H1 (cell line): Measurements from ENCODE around the gene MCC. TPM values are rescaled to one million over a fixed set of nuclear protein-coding genes. Genes with fewer than 3 reads are reported as not detected.

Source experiments
- CTCF ChIA-PET: fragments of 300-600 bp; sonication (Branson Sonifier 250); formaldehyde crosslinking; loops from one replicate; lab custom pipeline; 2021; ENCODE audit not compliant: partially characterized antibody; lab: Charles Lee
- POLR2A ChIA-PET: fragments of 300-600 bp; sonication (Branson Sonifier 250); formaldehyde crosslinking; loops from one replicate; lab custom pipeline; 2021; ENCODE audit warnings: inconsistent platforms; ENCODE audit not compliant: partially characterized antibody; lab: Charles Lee
- DNase-seq, 2 experiments: peaks; one replicate each; pipeline versions ENCODE4 v3.0.0 to v3.0.0-alpha.2; 2010 to 2022; ENCODE audit warnings: low spot score in 2 of 2, low read depth in 1 of 2, mixed read lengths in 1 of 2
- FAIRE-seq: peaks from 2 replicates; lab custom pipeline; 2011; peaks lifted over from hg19 to GRCh38; lab: Jason Lieb, UNC
- H2AFZ ChIP-seq: 2 replicates; pipeline ENCODE4 v1.8.1; 2012; ENCODE audit warnings: low read length, inconsistent platforms
- H2AK5ac ChIP-seq: 2 replicates; pipeline ENCODE4 v1.6.1; 2013; ENCODE audit warnings: low read depth, low read length
- H2BK120ac ChIP-seq: replicated peaks from 2 replicates; pipeline ENCODE3; 2013; ENCODE audit warnings: low read depth, low read length, inconsistent platforms
- H2BK12ac ChIP-seq: 2 replicates; pipeline ENCODE4 v1.6.1; 2013; ENCODE audit warnings: low read depth, low read length
- H2BK15ac ChIP-seq: 2 replicates; pipeline ENCODE4 v1.6.1; 2013; ENCODE audit warnings: low read length
- H2BK20ac ChIP-seq: 2 replicates; pipeline ENCODE4 v1.6.1; 2013; ENCODE audit warnings: low read length
- H2BK5ac ChIP-seq: 2 replicates; pipeline ENCODE4 v1.6.1; 2013; ENCODE audit warnings: low read depth, low read length
- H3K14ac ChIP-seq: 2 replicates; pipeline ENCODE4 v1.6.1; 2013; ENCODE audit warnings: inconsistent platforms; ENCODE audit not compliant: insufficient read length
- H3K18ac ChIP-seq: 2 replicates; pipeline ENCODE4 v1.6.1; 2013; ENCODE audit warnings: low read length; ENCODE audit errors: extremely low read depth
- H3K23ac ChIP-seq: 2 replicates; pipeline ENCODE4 v1.6.1; 2013; ENCODE audit warnings: inconsistent platforms; ENCODE audit not compliant: insufficient read length
- H3K23me2 ChIP-seq: 2 replicates; pipeline ENCODE4 v1.6.1; 2013; ENCODE audit warnings: low read depth, low read length
- H3K27ac ChIP-seq: 2 replicates; pipeline ENCODE4 v1.6.1; 2011; ENCODE audit warnings: low read depth, low read length, inconsistent platforms
- H3K27me3 ChIP-seq, 4 experiments: replicated peaks in 1 of 4; 1 replicate in 1 of 4; 2 replicates in 3 of 4; pipeline versions ENCODE4 v1.6.1 to v1.8.1; 2011 to 2013; ENCODE audit warnings: low read length in 3 of 4, mild to moderate bottlenecking in 3 of 4, inconsistent platforms in 2 of 4, mixed read lengths in 2 of 4, moderate library complexity in 1 of 4; ENCODE audit not compliant: control insufficient read depth in 3 of 4, insufficient read depth in 3 of 4; ENCODE audit errors: extremely low read depth in 1 of 4
- H3K36me3 ChIP-seq, 4 experiments: 2 replicates each; pipeline versions ENCODE4 v1.6.1 to v1.8.1; 2011 to 2013; ENCODE audit warnings: mild to moderate bottlenecking in 4 of 4, low read length in 3 of 4, moderate library complexity in 2 of 4, control low read depth in 1 of 4, inconsistent platforms in 1 of 4; ENCODE audit not compliant: insufficient read depth in 4 of 4, control insufficient read depth in 2 of 4
- H3K4ac ChIP-seq: replicated peaks from 2 replicates; pipeline ENCODE3; 2013; ENCODE audit warnings: low read length, low read depth, mixed read lengths, inconsistent platforms; ENCODE audit not compliant: insufficient read length
- H3K4me1 ChIP-seq, 4 experiments: replicated peaks in 1 of 4; 1 replicate in 1 of 4; 2 replicates in 3 of 4; pipeline versions ENCODE4 v1.6.1 to v1.8.1; 2011 to 2013; ENCODE audit warnings: low read length in 3 of 4, inconsistent platforms in 2 of 4, mixed read lengths in 1 of 4; ENCODE audit not compliant: insufficient read depth in 4 of 4, control insufficient read depth in 3 of 4
- H3K4me2 ChIP-seq, 2 experiments: 2 replicates each; pipeline versions ENCODE4 v1.6.1 to v1.8.1; 2011 to 2013; ENCODE audit warnings: low read depth in 2 of 2, low read length in 2 of 2, control low read depth in 1 of 2, inconsistent platforms in 1 of 2, mild to moderate bottlenecking in 1 of 2; ENCODE audit not compliant: insufficient read depth in 1 of 2
- H3K4me3 ChIP-seq, 4 experiments: fragments of 200-600, 300-600 bp in 1 of 4; sonication (generic), shearing (Covaris generic), sonication (Bioruptor Twin) in 1 of 4; 2 replicates each; pipeline versions ENCODE4 v1.5.1 to v1.8.1; 2011 to 2016; ENCODE audit warnings: low read length in 4 of 4, low read depth in 3 of 4, control low read depth in 2 of 4, inconsistent platforms in 2 of 4, mild to moderate bottlenecking in 2 of 4, mixed read lengths in 1 of 4, moderate library complexity in 1 of 4; ENCODE audit not compliant: insufficient read depth in 2 of 4; ENCODE audit errors: extremely low read depth in 1 of 4
- H3K56ac ChIP-seq: replicated peaks from 2 replicates; pipeline ENCODE3; 2013; ENCODE audit warnings: low read depth, mild to moderate bottlenecking, mixed read lengths, low read length, inconsistent platforms; ENCODE audit not compliant: insufficient read length
- H3K79me1 ChIP-seq: 2 replicates; pipeline ENCODE4 v1.6.1; 2013; ENCODE audit warnings: low read depth, low read length, control low read depth
- H3K79me2 ChIP-seq, 2 experiments: 2 replicates each; pipeline versions ENCODE4 v1.6.1 to v1.8.1; 2012 to 2013; ENCODE audit warnings: low read length in 2 of 2, mild to moderate bottlenecking in 2 of 2, inconsistent platforms in 1 of 2; ENCODE audit not compliant: insufficient read depth in 2 of 2, control insufficient read depth in 1 of 2
- H3K9ac ChIP-seq, 4 experiments: replicated peaks in 1 of 4; 1 replicate in 1 of 4; 2 replicates in 3 of 4; pipeline versions ENCODE4 v1.6.1 to v1.8.1; 2011 to 2013; ENCODE audit warnings: low read depth in 3 of 4, low read length in 3 of 4, control low read depth in 2 of 4, mild to moderate bottlenecking in 2 of 4, moderate library complexity in 2 of 4, inconsistent platforms in 1 of 4; ENCODE audit errors: extremely low read depth in 1 of 4
- H3K9me3 ChIP-seq, 2 experiments: 2 replicates each; pipeline versions ENCODE4 v1.6.1 to v1.8.1; 2012 to 2013; ENCODE audit warnings: mild to moderate bottlenecking in 2 of 2, moderate library complexity in 2 of 2, control low read depth in 1 of 2, inconsistent platforms in 1 of 2, low read depth in 1 of 2, low read length in 1 of 2, mixed read lengths in 1 of 2; ENCODE audit not compliant: insufficient read depth in 2 of 2
- H4K20me1 ChIP-seq, 2 experiments: replicated peaks in 1 of 2; 2 replicates each; pipeline versions ENCODE3 to v1.8.1; 2011 to 2013; ENCODE audit warnings: inconsistent platforms in 2 of 2, low read length in 2 of 2, mild to moderate bottlenecking in 1 of 2; ENCODE audit not compliant: insufficient read depth in 2 of 2, control insufficient read depth in 1 of 2
- H4K5ac ChIP-seq: 2 replicates; pipeline ENCODE4 v1.6.1; 2013; ENCODE audit warnings: low read length, low read depth, mixed read lengths, inconsistent platforms; ENCODE audit not compliant: insufficient read length
- H4K8ac ChIP-seq: 2 replicates; pipeline ENCODE4 v1.8.0; 2013; ENCODE audit warnings: mild to moderate bottlenecking, moderate library complexity, low read length, inconsistent platforms; ENCODE audit not compliant: insufficient read depth; ENCODE audit errors: extremely low read depth
- H4K91ac ChIP-seq: replicated peaks from 2 replicates; pipeline ENCODE3; 2013; ENCODE audit warnings: low read length, mixed read lengths, inconsistent platforms; ENCODE audit not compliant: insufficient read length
- CEBPB ChIP-seq: IDR thresholded peaks from 2 replicates; pipeline ENCODE4 v1.6.1; 2012; ENCODE audit warnings: low read depth, low read length
- CHD2 ChIP-seq: IDR thresholded peaks from 2 replicates; pipeline ENCODE4 v1.6.1; 2012; ENCODE audit warnings: low read length, improper control_type of control experiment
- CTCF ChIP-seq, 3 experiments: IDR thresholded peaks; 1 replicate in 2 of 3; 2 replicates in 1 of 3; pipeline versions ENCODE4 v1.5.1 to v1.6.1; 2011; ENCODE audit warnings: low read length in 3 of 3, mild to moderate bottlenecking in 3 of 3, inconsistent platforms in 2 of 3, low read depth in 1 of 3, moderate library complexity in 1 of 3; ENCODE audit not compliant: insufficient read depth in 1 of 3; ENCODE audit errors: control extremely low read depth in 1 of 3
- GABPA ChIP-seq: IDR thresholded peaks from 2 replicates; pipeline ENCODE4 v1.6.1; 2011; ENCODE audit warnings: mild to moderate bottlenecking, low read length, moderate library complexity, borderline replicate concordance; ENCODE audit not compliant: insufficient read depth
- KDM5A ChIP-seq: fragments of 200-600 bp; IDR thresholded peaks from 2 replicates; pipeline ENCODE4 v1.7.1; 2012; ENCODE audit warnings: mild to moderate bottlenecking, low read length, inconsistent platforms, mixed read lengths
- POLR2A ChIP-seq, 2 experiments: IDR thresholded peaks; 1 replicate in 1 of 2; 2 replicates in 1 of 2; pipeline ENCODE4 v1.6.1; 2011; ENCODE audit warnings: low read depth in 2 of 2, low read length in 2 of 2, mild to moderate bottlenecking in 2 of 2; ENCODE audit errors: control extremely low read depth in 1 of 2
- POLR2AphosphoS5 ChIP-seq: IDR thresholded peaks from 2 replicates; pipeline ENCODE4 v1.6.1; 2011; ENCODE audit warnings: low read depth, low read length
- RAD21 ChIP-seq, 2 experiments: IDR thresholded peaks in 1 of 2; conservative IDR thresholded peaks in 1 of 2; 2 replicates each; pipeline ENCODE4 v1.6.1; 2011; ENCODE audit warnings: low read depth in 2 of 2, low read length in 2 of 2, improper control_type of control experiment in 1 of 2, inconsistent platforms in 1 of 2, mild to moderate bottlenecking in 1 of 2, moderate library complexity in 1 of 2
- SIX5 ChIP-seq: IDR thresholded peaks from 2 replicates; pipeline ENCODE4 v1.6.1; 2011; ENCODE audit warnings: mild to moderate bottlenecking, low read depth, low read length
- SP1 ChIP-seq: IDR thresholded peaks from 2 replicates; pipeline ENCODE4 v1.6.1; 2011; ENCODE audit warnings: low read depth, low read length
- TAF1 ChIP-seq: IDR thresholded peaks from 2 replicates; pipeline ENCODE4 v1.6.1; 2011; ENCODE audit warnings: mild to moderate bottlenecking, low read depth, low read length
- TBP ChIP-seq: IDR thresholded peaks from 2 replicates; pipeline ENCODE4 v1.6.1; 2011; ENCODE audit warnings: low read depth, low read length, improper control_type of control experiment
- TEAD4 ChIP-seq: IDR thresholded peaks from 2 replicates; pipeline ENCODE4 v1.6.1; 2012; ENCODE audit warnings: low read depth, low read length, inconsistent platforms, mixed read lengths
- WGBS, 2 experiments: shearing (Covaris generic) in 1 of 2; methylation state at CpG; one replicate each; pipeline versions ENCODE4 v1.1.6 to v1.1.7; 2013 to 2015; ENCODE audit warnings: low lambda C conversion rate in 2 of 2, mixed read lengths in 2 of 2, inconsistent platforms in 1 of 2, low coverage in 1 of 2, missing lambda C conversion rate in 1 of 2; ENCODE audit not compliant: insufficient replicate concordance in 2 of 2, insufficient coverage in 1 of 2, insufficient read length in 1 of 2; ENCODE audit errors: extremely low coverage in 1 of 2, missing lambda C conversion rate in 1 of 2; 5-methylcytosine and 5-hydroxymethylcytosine counted together
- polyA plus RNA-seq, 7 experiments: library from polyadenylated mRNA; depleted of rRNA in 3 of 7; stranded (reverse) in 5 of 7; unstranded in 2 of 7; fragments of >200 nt in 5 of 7; fragments of 200-250 nt in 2 of 7; gene quantifications; 1 replicate in 5 of 7; 2 replicates in 1 of 7; 4 replicates in 1 of 7; pipeline versions ENCODE4 v1.2.1 to v1.2.3, GENCODE V29; 2011 to 2013; ENCODE audit warnings: missing spikeins in 2 of 7, mixed read lengths in 2 of 7
- total RNA-seq: library from RNA; stranded (reverse); fragmentation: NEBNext Ultra II Directional; extraction: Animal tissue kit (Norgen Biotek cat#: 25700); gene quantifications from 2 replicates; pipeline ENCODE4 v1.2.1, GENCODE V29; 2021

Gene MCC
- total and polyA plus RNA-seq, 2 of the 8 experiments (the other 6 are each of a cell fraction or from before 2014, with no cell fraction given) = 2.6 to 18.3 TPM

GRCh38 chr5:113043491-113043931, 444.7 kb downstream of the MCC start:
- no peak overlapping the region for H2BK15ac ChIP-seq
- no peaks in the 10 kb centered on the region for H3K23me2 ChIP-seq
- CTCF ChIA-PET = interaction anchor here (0.7 to 2.5 kb wide), 16 partner anchors 9 to 562 kb away, joined by 3 to 12 read pairs (median 4); no protein-coding TSS in a partner anchor
- H4K8ac ChIP-seq = no peak overlapping the region
- H2BK12ac ChIP-seq = no peak overlapping the region; the same call in 1 of the 2 replicates
- no peak overlapping the region for H4K5ac ChIP-seq
- no peak for FAIRE-seq
- no peak overlapping the region for H3K27ac ChIP-seq
- no peak overlapping the region for H3K23ac ChIP-seq
- H3K9ac ChIP-seq = no peak overlapping the region
- no peak overlapping the region for H3K56ac ChIP-seq
- peaks cover 0 to 4% (median 0%) of the 10 kb centered on the region in 4 experiments; a peak in 2 of 8 replicates for H3K36me3 ChIP-seq
- H3K4me3 ChIP-seq = no peak overlapping the region
- no peaks in the 10 kb centered on the region for H3K27me3 ChIP-seq
- no peaks in the 10 kb centered on the region for H4K20me1 ChIP-seq
- WGBS, 2 experiments = 69% methylated on average over 16 of the region's 16 CpGs; no CpG with 5 or more reads in 1 of the 2 experiments
- DNase-seq = peak; percentile 41 to 79
- H3K18ac ChIP-seq = no peak overlapping the region
- H2BK20ac ChIP-seq = no peak overlapping the region
- no peak overlapping the region for H2BK120ac ChIP-seq
- H2BK5ac ChIP-seq = no peak overlapping the region
- H4K91ac ChIP-seq = no peak overlapping the region
- no peak overlapping the region for H2AK5ac ChIP-seq
- H3K4ac ChIP-seq = no peak overlapping the region
- H3K79me1 ChIP-seq = no peaks in the 10 kb centered on the region
- H3K4me2 ChIP-seq = no peak overlapping the region
- no peaks in the 10 kb centered on the region for H3K9me3 ChIP-seq
- POLR2A ChIA-PET = no interaction called here
- H3K4me1 ChIP-seq = no peaks in the 10 kb centered on the region
- H3K79me2 ChIP-seq = no peaks in the 10 kb centered on the region
- no peak overlapping the region for H3K14ac ChIP-seq
- H2AFZ ChIP-seq = no peak overlapping the region
- no peak for TF ChIP-seq TAF1
- TF ChIP-seq SP1 = no peak
- peak; percentile 72 to 78 (median 78) for TF ChIP-seq CTCF (IDR thresholded peaks at IDR 0.05; ENCODE audit: control extremely low read depth in 1 of 3, insufficient read depth in 1 of 3, low read depth in 1 of 3, low read length in 3 of 3)
- TF ChIP-seq TBP = no peak
- no peak for TF ChIP-seq CHD2
- no peak for TF ChIP-seq KDM5A
- no peak for TF ChIP-seq SIX5
- TF ChIP-seq GABPA = no peak
- TF ChIP-seq RAD21 (IDR thresholded peaks at IDR 0.05 in 1 of 2, conservative IDR thresholded peaks at IDR 0.05 in 1 of 2; ENCODE audit: low read depth in 2 of 2, low read length in 2 of 2) = peak; percentile 92 to 93
- no peak for TF ChIP-seq TEAD4
- no peak for TF ChIP-seq POLR2AphosphoS5
- TF ChIP-seq CEBPB = no peak
- TF ChIP-seq POLR2A (IDR thresholded peaks at IDR 0.05; ENCODE audit: control extremely low read depth in 1 of 2, low read depth in 2 of 2, low read length in 2 of 2) = no peak
